PC-9 (cell line): ENCODE measurements around the gene LCLAT1. TPM values are rescaled to one million over a fixed set of nuclear protein-coding genes. Genes with fewer than 3 reads are reported as not detected.

Source experiments
- BruUV-seq: library from RNA; stranded (reverse); fragments of 400-500 nt; replicated peaks from 2 replicates; lab custom pipeline; 2021; lab: Mats Ljungman, UMichigan
- CTCF ChIA-PET: fragments of 300-600 bp; sonication (Branson Sonifier 250); formaldehyde crosslinking; loops from one replicate; lab custom pipeline; 2022; ENCODE audit warnings: antibody characterized with exemption; lab: Charles Lee
- POLR2A ChIA-PET: fragments of 300-600 bp; sonication (Branson Sonifier 250); formaldehyde crosslinking; loops from one replicate; lab custom pipeline; 2022; ENCODE audit warnings: antibody characterized with exemption; ENCODE audit not compliant: unreplicated experiment; lab: Charles Lee
- DNase-seq, 2 experiments: peaks; one replicate each; pipeline versions ENCODE4 v3.0.0 to v3.0.0-alpha.2; 2015 to 2022; ENCODE audit warnings: mixed read lengths in 1 of 2
- H2AFZ ChIP-seq: fragments of 200-600 bp; sonication (generic); 2 replicates; pipeline ENCODE4 v1.8.1; 2017; ENCODE audit warnings: antibody characterized with exemption
- H3F3A ChIP-seq: fragments of 200-600 bp; sonication (generic); 2 replicates; pipeline ENCODE4 v1.8.1; 2017; ENCODE audit warnings: antibody characterized with exemption, mild to moderate bottlenecking, low read depth; ENCODE audit not compliant: insufficient read depth
- H3K27ac ChIP-seq: fragments of 200-600 bp; sonication (generic); 2 replicates; pipeline ENCODE4 v1.6.1; 2016; ENCODE audit warnings: mixed run types
- H3K27me3 ChIP-seq: fragments of 200-600 bp; sonication (generic); 2 replicates; pipeline ENCODE4 v1.6.1; 2016; ENCODE audit warnings: low read depth, mixed run types; ENCODE audit not compliant: insufficient read depth
- H3K36me3 ChIP-seq: fragments of 200-600 bp; sonication (generic); 2 replicates; pipeline ENCODE4 v1.6.1; 2016; ENCODE audit warnings: low read depth, mixed run types
- H3K4me1 ChIP-seq: fragments of 200-600 bp; sonication (generic); replicated peaks from 2 replicates; pipeline ENCODE4 v1.6.1; 2016; ENCODE audit warnings: mixed run types; ENCODE audit not compliant: insufficient read depth
- H3K4me2 ChIP-seq: fragments of 200-600 bp; sonication (generic); 2 replicates; pipeline ENCODE4 v1.6.1; 2017; ENCODE audit warnings: mixed run types
- H3K4me3 ChIP-seq: fragments of 200-600 bp; sonication (generic); 2 replicates; pipeline ENCODE4 v1.6.1; 2016; ENCODE audit warnings: mixed run types
- H3K79me2 ChIP-seq: fragments of 200-600 bp; sonication (generic); 2 replicates; pipeline ENCODE4 v1.6.1; 2017; ENCODE audit warnings: low read depth, mixed run types
- H3K9me2 ChIP-seq: fragments of 200-600 bp; sonication (generic); 2 replicates; pipeline ENCODE4 v1.8.1; 2017; ENCODE audit warnings: mild to moderate bottlenecking; ENCODE audit not compliant: insufficient read depth
- H3K9me3 ChIP-seq: fragments of 200-600 bp; sonication (generic); 2 replicates; pipeline ENCODE4 v1.8.1; 2016; ENCODE audit warnings: low read depth; ENCODE audit not compliant: insufficient read depth
- H4K20me1 ChIP-seq: fragments of 200-600 bp; sonication (generic); 2 replicates; pipeline ENCODE4 v1.8.1; 2017; ENCODE audit not compliant: insufficient read depth
- EZH2 ChIP-seq: fragments of 200-600 bp; sonication (generic); IDR thresholded peaks from 2 replicates; pipeline ENCODE4 v1.8.0; 2017; ENCODE audit warnings: antibody characterized with exemption, low read depth
- intact Hi-C: fragments of 100-400 bp; cut with micrococcal nuclease; formaldehyde crosslinking; loops from one replicate; pipeline ENCODE4 v1.10.0; 2022; ENCODE audit not compliant: unreplicated experiment
- total RNA-seq: library from RNA; stranded (reverse); gene quantifications from 2 replicates; pipeline ENCODE4 v1.2.3, GENCODE V29; 2021
- TF ChIP-seq, protein P1 (sequence below): fragments of 200-600 bp; sonication (generic); conservative IDR thresholded peaks from 2 replicates; pipeline ENCODE4 v1.6.1; 2017; ENCODE audit warnings: mixed run types, antibody characterized with exemption, mild to moderate bottlenecking, moderate library complexity

The LCLAT1 gene
- total RNA-seq, 1 experiment from 2014 or later, result 35.7 TPM

DNA sequence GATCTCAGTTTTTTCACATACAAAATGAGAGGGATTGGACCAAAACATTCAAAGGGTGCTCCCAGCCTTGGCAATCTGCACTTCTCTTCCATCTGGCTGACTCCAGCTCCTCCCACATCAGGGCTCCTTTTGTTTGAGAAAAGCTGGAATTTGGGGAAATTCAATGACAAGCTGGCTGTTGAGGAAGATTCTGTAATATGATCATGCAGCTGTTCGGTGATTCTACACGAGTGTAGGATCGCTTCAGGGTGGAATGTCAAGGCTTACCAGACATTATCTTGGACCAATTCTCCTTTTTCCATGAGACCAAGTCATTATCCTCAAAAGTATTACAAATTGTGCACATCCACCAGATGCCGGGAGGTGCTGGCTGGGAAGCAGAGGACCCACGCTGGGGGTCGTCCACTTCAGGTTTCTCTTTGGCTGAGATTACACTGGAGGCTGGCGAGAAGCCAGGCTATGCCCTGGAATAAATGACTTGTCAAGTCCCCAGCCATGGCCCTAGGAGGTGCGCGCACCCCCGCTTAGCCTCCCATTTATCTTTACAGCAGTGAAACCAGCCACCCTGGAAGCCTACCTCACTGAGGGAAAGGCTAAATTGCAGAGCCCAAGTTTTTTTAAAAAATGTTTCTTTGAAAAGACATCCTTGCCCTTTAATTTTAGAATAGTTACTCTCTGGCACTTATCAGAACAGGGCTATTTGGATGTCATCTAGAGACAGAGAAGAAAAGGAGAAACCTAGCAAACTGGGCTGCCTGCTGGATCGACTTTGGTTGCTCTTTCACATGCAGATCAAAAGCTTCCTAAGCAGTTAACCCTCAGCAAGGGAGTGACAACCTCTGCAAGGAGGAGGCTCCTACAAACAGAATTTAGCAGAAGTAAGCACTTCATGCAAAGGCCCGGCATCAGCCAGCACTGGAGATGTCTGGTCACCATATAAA, 42.5 kb upstream of the LCLAT1 start:
- no peak overlapping the region for H2AFZ ChIP-seq
- no peak overlapping the region for H3K4me3 ChIP-seq
- intact Hi-C loops, result no loop called here
- no peak overlapping the region for H3K27ac ChIP-seq
- H3K4me2 ChIP-seq, result no peak overlapping the region
- no peak for DNase-seq
- no peaks in the 10 kb centered on the region for H3K9me2 ChIP-seq
- no peaks in the 10 kb centered on the region for H4K20me1 ChIP-seq
- 0 out of 2 replicates have a peak, but pooled peaks cover under 1% of the 10 kb centered on the region for H3K4me1 ChIP-seq
- CTCF ChIA-PET, result no interaction called here
- H3K36me3 ChIP-seq, result no peaks in the 10 kb centered on the region
- H3K27me3 ChIP-seq, result no peaks in the 10 kb centered on the region
- no peaks in the 10 kb centered on the region for H3K79me2 ChIP-seq
- POLR2A ChIA-PET, result no interaction called here
- BruUV-seq, result no TSS peak
- no peaks in the 10 kb centered on the region for H3K9me3 ChIP-seq
- H3F3A ChIP-seq, result no peaks in the 10 kb centered on the region
- TF ChIP-seq EZH2, result no peak
- TF ChIP-seq, protein P1, sequence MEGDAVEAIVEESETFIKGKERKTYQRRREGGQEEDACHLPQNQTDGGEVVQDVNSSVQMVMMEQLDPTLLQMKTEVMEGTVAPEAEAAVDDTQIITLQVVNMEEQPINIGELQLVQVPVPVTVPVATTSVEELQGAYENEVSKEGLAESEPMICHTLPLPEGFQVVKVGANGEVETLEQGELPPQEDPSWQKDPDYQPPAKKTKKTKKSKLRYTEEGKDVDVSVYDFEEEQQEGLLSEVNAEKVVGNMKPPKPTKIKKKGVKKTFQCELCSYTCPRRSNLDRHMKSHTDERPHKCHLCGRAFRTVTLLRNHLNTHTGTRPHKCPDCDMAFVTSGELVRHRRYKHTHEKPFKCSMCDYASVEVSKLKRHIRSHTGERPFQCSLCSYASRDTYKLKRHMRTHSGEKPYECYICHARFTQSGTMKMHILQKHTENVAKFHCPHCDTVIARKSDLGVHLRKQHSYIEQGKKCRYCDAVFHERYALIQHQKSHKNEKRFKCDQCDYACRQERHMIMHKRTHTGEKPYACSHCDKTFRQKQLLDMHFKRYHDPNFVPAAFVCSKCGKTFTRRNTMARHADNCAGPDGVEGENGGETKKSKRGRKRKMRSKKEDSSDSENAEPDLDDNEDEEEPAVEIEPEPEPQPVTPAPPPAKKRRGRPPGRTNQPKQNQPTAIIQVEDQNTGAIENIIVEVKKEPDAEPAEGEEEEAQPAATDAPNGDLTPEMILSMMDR, result no peak

DNA sequence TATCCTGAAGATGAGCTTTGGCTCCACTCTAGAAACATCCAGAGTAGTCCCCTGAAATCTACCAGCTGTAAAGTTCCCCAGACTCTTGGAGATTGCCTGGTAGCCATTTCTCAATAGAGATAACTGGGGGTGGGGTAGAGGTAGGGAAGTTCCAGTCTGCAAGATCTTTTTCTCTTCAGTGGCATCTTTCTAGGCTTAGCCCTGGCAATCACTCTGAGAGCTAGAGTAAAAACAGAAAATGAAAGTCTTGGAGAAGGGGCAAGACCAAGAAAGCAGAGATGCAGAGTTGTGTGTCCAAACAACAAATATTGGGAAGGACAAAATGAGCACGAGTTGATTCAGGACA, 41.8 kb upstream of the LCLAT1 start:
- no peaks in the 10 kb centered on the region for H3K36me3 ChIP-seq
- CTCF ChIA-PET, result no interaction called here
- no peaks in the 10 kb centered on the region for H3K9me3 ChIP-seq
- H3F3A ChIP-seq, result no peaks in the 10 kb centered on the region; the same call in 1 of the 2 replicates
- no peak for DNase-seq
- intact Hi-C loops, result no loop called here
- no peaks in the 10 kb centered on the region for H3K27me3 ChIP-seq
- H3K79me2 ChIP-seq, result no peaks in the 10 kb centered on the region
- no peak for TF ChIP-seq EZH2
- TF ChIP-seq, protein P1, result no peak
- H3K9me2 ChIP-seq, result no peaks in the 10 kb centered on the region
- no peak overlapping the region for H3K27ac ChIP-seq
- H3K4me3 ChIP-seq, result no peak overlapping the region
- H3K4me1 ChIP-seq, result peaks cover 7% of the 10 kb centered on the region
- no peak overlapping the region for H3K4me2 ChIP-seq
- H2AFZ ChIP-seq, result no peak overlapping the region
- POLR2A ChIA-PET, result no interaction called here
- no TSS peak for BruUV-seq
- no peaks in the 10 kb centered on the region for H4K20me1 ChIP-seq

DNA sequence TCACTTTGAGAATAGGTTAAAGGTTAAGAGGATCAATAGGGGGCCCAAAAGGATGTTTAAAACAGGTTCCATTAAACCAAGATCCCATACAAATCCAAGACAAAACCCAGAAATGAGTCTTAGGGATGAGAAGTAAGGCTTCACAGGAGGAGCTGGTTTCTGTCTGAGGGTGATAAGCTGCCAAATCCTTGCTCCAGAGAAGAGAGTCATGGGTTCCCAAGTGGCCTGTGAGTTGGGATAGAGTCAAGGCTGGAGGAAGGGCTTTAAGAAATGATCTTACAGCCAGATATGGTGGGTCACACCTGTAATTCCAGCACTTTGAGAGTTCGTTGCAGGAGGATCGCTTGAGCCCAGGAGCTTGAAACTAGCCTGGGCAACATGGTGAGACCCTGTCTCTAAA, 40.2 kb upstream of the LCLAT1 start:
- ChIA-PET POLR2A (no interaction called here), CTCF (no interaction called here)
- Histone ChIP-seq H2AFZ (no peak overlapping the region), H3K27ac (no peak overlapping the region), H4K20me1 (no peaks in the 10 kb centered on the region), H3K9me3 (no peaks in the 10 kb centered on the region), H3K4me2 (no peak overlapping the region), H3K9me2 (no peaks in the 10 kb centered on the region), H3K4me3 (no peak overlapping the region), H3K27me3 (no peaks in the 10 kb centered on the region), H3F3A (no peaks in the 10 kb centered on the region; the same call in 1 of the 2 replicates), H3K36me3 (no peaks in the 10 kb centered on the region), H3K4me1 (peaks cover 17% of the 10 kb centered on the region), H3K79me2 (no peaks in the 10 kb centered on the region)
- TF ChIP-seq, protein P1, result no peak
- TF ChIP-seq EZH2, result no peak
- DNase-seq, result no peak
- BruUV-seq, result no TSS peak
- intact Hi-C loops, result no loop called here
